Mesothelial cell of epicardium (in vitro differentiated cells): ENCODE data around the gene E2F1. TPM values are rescaled to one million over a fixed set of nuclear protein-coding genes. Genes with fewer than 3 reads are reported as not detected.
"Not testable (repeated sequence)": the region's sequence is repeated elsewhere in the genome, so short reads cannot be mapped to it uniquely, and the experiment has no call there.

Experiments
- DNase-seq, 2 experiments: peaks; one replicate each; pipeline ENCODE4 v3.0.0; 2021; ENCODE audit warnings: low spot score in 2 of 2; ENCODE audit not compliant: unreplicated experiment in 2 of 2
- H3K27ac Mint-ChIP-seq: 2 replicates; pipeline ENCODE4 v1.8.0; 2021; ENCODE audit warnings: mixed read lengths
- H3K27me3 Mint-ChIP-seq: 2 replicates; pipeline ENCODE4 v1.8.0; 2021; ENCODE audit warnings: low read depth, mixed read lengths
- H3K36me3 Mint-ChIP-seq: 2 replicates; pipeline ENCODE4 v1.8.0; 2021; ENCODE audit warnings: mixed read lengths
- H3K4me1 Mint-ChIP-seq: 2 replicates; pipeline ENCODE4 v1.8.0; 2021; ENCODE audit warnings: mixed read lengths
- H3K4me3 Mint-ChIP-seq: 2 replicates; pipeline ENCODE4 v1.8.0; 2021; ENCODE audit warnings: mild to moderate bottlenecking, moderate library complexity, mixed read lengths
- H3K9me3 Mint-ChIP-seq: 2 replicates; pipeline ENCODE4 v1.8.0; 2021; ENCODE audit warnings: mixed read lengths
- CTCF ChIP-seq: fragments of 200-600 bp; sonication (generic); IDR thresholded peaks from one replicate; pipeline ENCODE4 v1.5.0; 2021; ENCODE audit warnings: antibody characterized with exemption; ENCODE audit not compliant: unreplicated experiment
- total RNA-seq: library from RNA; stranded (reverse); gene quantifications from 3 replicates; pipeline ENCODE4 v1.2.1, GENCODE V29; 2021

The E2F1 gene
- total RNA-seq, 1 donor from 2014 or later, result 16.7 TPM

GRCh38 chr20:33701629-33702450, 15.7 kb upstream of the E2F1 start:
- no peaks in the 10 kb centered on the region for H3K9me3 Mint-ChIP-seq
- H3K27ac Mint-ChIP-seq, result no peak overlapping the region
- DNase-seq, result no peak
- no peaks in the 10 kb centered on the region for H3K4me1 Mint-ChIP-seq
- no peaks in the 10 kb centered on the region for H3K27me3 Mint-ChIP-seq
- no peak overlapping the region for H3K4me3 Mint-ChIP-seq
- no peak for TF ChIP-seq CTCF
- peaks cover 4% of the 10 kb centered on the region for H3K36me3 Mint-ChIP-seq

GRCh38 chr20:33700696-33701441, 14.7 kb upstream of the E2F1 start:
- not testable (repeated sequence) for H3K4me1 Mint-ChIP-seq, H3K9me3 Mint-ChIP-seq, H3K27ac Mint-ChIP-seq, H3K36me3 Mint-ChIP-seq, H3K4me3 Mint-ChIP-seq, DNase-seq, H3K27me3 Mint-ChIP-seq

- H3K4me3 Mint-ChIP-seq, H3K4me1 Mint-ChIP-seq, H3K27ac Mint-ChIP-seq, DNase-seq, H3K9me3 Mint-ChIP-seq, H3K27me3 Mint-ChIP-seq, H3K36me3 Mint-ChIP-seq: not testable (repeated sequence)
Observed at GRCh38 chr20:33698966-33699365, 12.8 kb upstream of the E2F1 start.

GRCh38 chr20:33697129-33697528, 10.9 kb upstream of the E2F1 start:
- H3K9me3 Mint-ChIP-seq, result no peaks in the 10 kb centered on the region
- TF ChIP-seq CTCF, result no peak
- H3K4me3 Mint-ChIP-seq, result no peak overlapping the region
- H3K36me3 Mint-ChIP-seq, result peaks cover 4% of the 10 kb centered on the region
- peaks cover 7% of the 10 kb centered on the region for H3K4me1 Mint-ChIP-seq
- no peak for DNase-seq
- H3K27me3 Mint-ChIP-seq, result no peaks in the 10 kb centered on the region
- H3K27ac Mint-ChIP-seq, result no peak overlapping the region

GRCh38 chr20:33696448-33696847, 10.3 kb upstream of the E2F1 start:
- no peak for DNase-seq
- peaks cover 7% of the 10 kb centered on the region for H3K4me1 Mint-ChIP-seq
- no peak overlapping the region for H3K4me3 Mint-ChIP-seq
- H3K27me3 Mint-ChIP-seq, result no peaks in the 10 kb centered on the region
- H3K9me3 Mint-ChIP-seq, result no peaks in the 10 kb centered on the region
- TF ChIP-seq CTCF, result no peak
- no peak overlapping the region for H3K27ac Mint-ChIP-seq
- no peaks in the 10 kb centered on the region for H3K36me3 Mint-ChIP-seq

GRCh38 chr20:33694639-33695012, 8.4 kb upstream of the E2F1 start:
- TF ChIP-seq CTCF, result no peak
- no peak for DNase-seq

More at GRCh38 chr20:33694639-33695012, 8.4 kb upstream of the E2F1 start:
- Mint-ChIP-seq H3K27ac (peak overlapping the region; percentile 40), H3K27me3 (no peaks in the 10 kb centered on the region), H3K9me3 (no peaks in the 10 kb centered on the region), H3K4me3 (no peak overlapping the region), H3K4me1 (peaks cover 13% of the 10 kb centered on the region), H3K36me3 (no peaks in the 10 kb centered on the region)
